ENCODE data around the gene SLC25A12.

GRCh38 chr2:171824086-171824485 is 70.0 kb downstream of the SLC25A12 start:
- TF ChIP-seq REST (IDR thresholded peaks at IDR 0.05) (no peak), E2F6 (IDR thresholded peaks at IDR 0.05; ENCODE audit: borderline replicate concordance, low read depth) (no peak), ZC3H11A (IDR thresholded peaks at IDR 0.05) (no peak), BCL3 (IDR thresholded peaks at IDR 0.05) (no peak), CBX8 (IDR thresholded peaks at IDR 0.05) (no peak), POLR2A (IDR thresholded peaks at IDR 0.05; ENCODE audit: low read length) (no peak), NR3C1 (IDR thresholded peaks at IDR 0.05) (no peak), CTCF (IDR thresholded peaks at IDR 0.05) (no peak), RFX5 (IDR thresholded peaks at IDR 0.05) (no peak), TP53 (CRISPR knock-in tag; IDR thresholded peaks at IDR 0.05) (no peak), ZNF302 (CRISPR knock-in tag; IDR thresholded peaks at IDR 0.05) (no peak)
